HK-2 (cell line): ENCODE measurements around the gene IREB2.
"Not testable (repeated sequence)": the region's sequence is repeated elsewhere in the genome, so short reads cannot be mapped to it uniquely, and the experiment has no call there.

Experiments
- DNase-seq: peaks from one replicate; pipeline ENCODE4 v3.0.0-alpha.2; 2018; ENCODE audit not compliant: unreplicated experiment

Gene IREB2

GRCh38 chr15:78432664-78433063, 5.4 kb upstream of the IREB2 start:
- no peak for DNase-seq

GRCh38 chr15:78434134-78434533, 3.9 kb upstream of the IREB2 start:
- DNase-seq: no peak

DNA sequence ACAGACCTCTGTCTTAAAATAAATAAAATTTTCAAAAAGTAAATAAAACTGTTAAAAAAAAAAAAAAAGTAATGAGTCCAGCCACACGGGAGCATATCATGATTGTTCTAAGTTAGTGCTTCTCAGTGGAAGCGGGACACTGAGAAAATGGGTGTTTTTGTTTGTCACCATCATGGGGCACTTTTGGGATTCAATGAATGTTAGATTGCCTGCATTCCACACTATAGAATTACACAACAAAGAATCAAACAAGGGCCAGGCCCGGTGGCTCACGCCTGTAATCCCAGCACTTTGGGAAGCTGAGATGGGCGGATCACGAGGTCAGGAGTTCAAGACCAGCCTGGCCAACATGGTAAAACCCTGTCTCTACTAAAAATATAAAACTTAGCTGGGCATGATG, 3.3 kb upstream of the IREB2 start:
- DNase-seq: not testable (repeated sequence)

GRCh38 chr15:78437107-78437761, 782 bp upstream of the IREB2 start:
- DNase-seq: no peak

DNA sequence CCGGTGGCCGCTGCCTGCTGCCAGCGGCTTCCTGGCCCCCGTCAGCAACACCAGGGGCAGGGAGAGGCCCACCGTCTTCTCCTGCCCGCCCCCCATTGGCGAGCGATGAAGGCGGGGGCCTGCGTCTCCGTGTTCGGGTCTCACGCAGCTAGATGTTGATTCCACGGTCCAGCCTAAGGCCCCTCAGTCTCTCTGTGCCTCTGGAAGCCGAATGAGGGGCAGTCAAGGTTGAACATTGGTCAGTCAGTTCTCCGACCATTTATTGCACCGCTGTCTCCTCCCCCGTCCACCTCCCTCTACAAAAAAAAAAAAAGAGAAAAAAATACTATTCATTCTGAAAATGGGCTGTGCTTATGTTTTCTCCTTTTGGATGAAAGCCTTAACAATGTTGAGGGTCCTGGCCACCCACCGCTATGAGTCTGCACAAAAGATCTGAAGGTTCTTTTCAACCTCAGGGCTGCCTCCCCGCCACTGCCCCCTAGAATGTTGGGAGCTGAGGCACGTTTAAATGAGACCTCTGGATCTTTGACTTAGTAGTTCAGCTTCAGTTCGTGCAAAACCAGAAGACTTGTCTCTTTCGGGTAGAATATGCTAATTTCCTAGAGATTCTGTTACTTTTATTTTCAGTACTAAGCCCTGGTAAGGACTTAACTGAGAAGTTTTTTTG, 736 bp downstream of the IREB2 start:
- DNase-seq: peak; percentile 10

DNA sequence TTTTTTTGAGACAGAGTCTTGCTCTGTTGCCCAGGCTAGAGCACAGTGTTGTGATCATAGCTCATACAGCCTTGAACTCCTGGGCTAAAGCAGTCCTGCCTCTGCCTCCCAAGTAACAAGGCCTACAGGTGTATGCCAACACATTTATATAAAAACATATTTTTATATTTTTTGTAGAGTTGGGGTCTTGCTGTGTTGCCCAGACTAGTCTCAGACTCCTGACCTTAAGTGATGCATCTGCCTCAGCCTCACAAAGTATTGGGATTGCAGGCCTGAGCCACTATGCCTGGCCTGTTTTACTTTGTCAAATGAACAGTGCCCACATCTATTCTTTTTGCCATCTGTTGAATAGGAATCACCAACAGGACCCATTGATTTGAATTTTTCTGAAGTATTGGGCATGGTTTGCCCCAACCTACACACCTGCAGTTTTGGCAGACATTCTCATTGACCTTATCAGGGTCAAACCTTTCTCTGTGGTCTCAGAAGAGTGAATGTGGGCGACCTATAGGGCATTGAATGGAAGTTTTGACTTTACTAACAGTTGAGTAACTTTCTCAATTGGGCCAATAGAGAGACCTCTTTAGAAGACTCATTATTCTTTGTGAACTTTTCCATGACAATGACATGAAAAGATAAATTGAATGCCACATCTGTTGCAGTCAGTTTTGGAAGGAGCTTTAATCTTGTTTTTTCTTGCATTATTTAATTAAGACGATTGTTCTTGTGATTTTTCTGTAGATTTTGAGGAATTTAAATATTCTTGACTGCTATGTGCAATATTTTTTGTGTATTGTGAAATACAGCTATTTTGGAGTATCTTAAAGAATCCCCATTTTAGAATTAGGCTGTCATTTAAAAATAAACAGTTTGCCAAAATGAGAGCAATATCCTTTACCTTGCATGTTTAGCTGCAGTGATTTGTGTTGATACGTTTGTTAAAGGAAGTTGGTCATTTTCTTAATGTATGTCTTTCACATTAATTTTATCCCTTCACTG, 2.7 kb downstream of the IREB2 start:
- no peak for DNase-seq

GRCh38 chr15:78444255-78444654, 6.2 kb downstream of the IREB2 start:
- no peak for DNase-seq

DNA sequence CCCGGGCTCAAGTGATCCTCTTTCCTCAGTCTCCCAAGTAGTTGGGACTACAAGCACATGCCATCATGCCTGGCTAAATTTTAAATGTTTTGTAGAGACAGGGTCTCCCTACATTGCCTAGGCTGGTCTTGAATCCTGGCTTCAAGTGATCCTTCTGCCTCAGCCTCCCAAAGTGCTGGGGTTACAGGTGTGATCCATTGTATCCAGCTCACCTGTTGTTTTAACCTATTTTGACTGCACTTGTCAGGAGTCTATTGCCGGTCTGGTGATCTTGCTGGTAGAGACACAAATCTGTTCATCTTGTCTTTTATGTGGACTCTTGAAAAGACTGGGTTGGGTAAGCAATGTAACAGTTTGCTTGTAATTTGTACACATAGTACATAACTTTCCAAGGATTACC, 7.9 kb downstream of the IREB2 start:
- DNase-seq: no peak

- no peak for DNase-seq
Measured at GRCh38 chr15:78446551-78446950, 8.5 kb downstream of the IREB2 start.

GRCh38 chr15:78448441-78449219, 10.6 kb downstream of the IREB2 start:
- no peak for DNase-seq

GRCh38 chr15:78449220-78449999, 11.4 kb downstream of the IREB2 start:
- DNase-seq: no peak

- no peak for DNase-seq
Measured at GRCh38 chr15:78450285-78450858, 12.4 kb downstream of the IREB2 start.

DNA sequence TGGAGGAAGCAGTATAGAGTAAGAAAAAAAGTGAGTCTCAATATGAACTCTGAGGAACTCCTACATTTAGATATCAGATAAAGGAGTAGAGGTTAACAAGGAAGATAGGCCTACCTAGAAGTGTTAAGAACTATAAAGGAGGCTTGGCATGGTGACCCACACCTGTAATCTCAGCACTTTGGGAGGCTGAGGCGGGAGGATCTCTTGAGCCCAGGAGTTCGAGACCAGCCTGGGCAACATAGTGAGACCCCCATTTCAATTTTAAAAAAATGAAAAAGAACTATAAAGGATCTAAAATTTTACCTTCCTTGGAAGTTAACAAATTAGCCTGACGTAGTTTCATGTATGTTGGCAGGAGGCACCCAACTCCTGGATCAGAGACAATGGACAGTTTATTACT, 14.5 kb downstream of the IREB2 start:
- no peak for DNase-seq

GRCh38 chr15:78453447-78453846, 15.4 kb downstream of the IREB2 start:
- DNase-seq: no peak

GRCh38 chr15:78454992-78455391, 17.0 kb downstream of the IREB2 start:
- DNase-seq: no peak

GRCh38 chr15:78455749-78456148, 17.7 kb downstream of the IREB2 start:
- no peak for DNase-seq

GRCh38 chr15:78456426-78456825, 18.4 kb downstream of the IREB2 start:
- DNase-seq: no peak

DNA sequence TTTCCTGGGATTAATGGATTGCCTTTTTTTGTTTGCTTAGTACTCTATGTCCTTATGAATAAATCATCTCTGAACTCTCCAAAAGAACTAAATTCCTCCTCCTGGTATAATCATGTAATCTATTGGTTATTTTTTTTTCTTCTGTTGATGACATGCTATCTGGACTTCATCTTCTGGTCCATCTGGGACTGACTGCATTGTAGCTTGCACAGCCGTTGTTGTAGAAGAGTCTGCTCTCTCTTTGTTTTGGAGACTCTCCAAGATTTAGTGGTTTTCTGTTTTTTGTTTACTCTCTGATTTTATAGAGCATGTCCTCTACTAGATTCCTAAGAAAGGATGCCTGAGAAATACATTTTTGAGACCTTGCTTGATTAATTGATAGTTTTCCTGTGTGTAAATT, 19.1 kb downstream of the IREB2 start:
- DNase-seq: no peak

GRCh38 chr15:78460737-78461136, 22.7 kb downstream of the IREB2 start:
- no peak for DNase-seq

GRCh38 chr15:78461171-78461888, 23.3 kb downstream of the IREB2 start:
- no peak for DNase-seq
